ENCODE results near the gene STX12. TPM values are rescaled to one million over a fixed set of nuclear protein-coding genes. Genes with fewer than 3 reads are reported as not detected.

Gene STX12
- total and polyA plus RNA-seq, 2 of the 4 experiments (the other 2 are of a cell fraction), result 28.6 to 54.8 TPM

GRCh38 chr1:27785781-27786455, 12.9 kb downstream of the STX12 start:
- Histone ChIP-seq H4K5ac (ENCODE audit: low read depth, low read length) (no peak overlapping the region), H3K9me3 (ENCODE audit: control insufficient read depth, insufficient read depth, low read length) (0 out of 2 replicates have a peak, but pooled peaks cover 2% of the 10 kb centered on the region), H3K4me1 (ENCODE audit: control insufficient read depth, insufficient read depth, low read length) (peaks cover 5% of the 10 kb centered on the region), H4K20me1 (ENCODE audit: insufficient read depth, low read length) (peaks cover 30% of the 10 kb centered on the region), H3K14ac (replicated peaks; ENCODE audit: low read depth, low read length) (peak overlapping the region; percentile 67), H3K27me3 (ENCODE audit: control insufficient read depth, insufficient read depth, low read length) (no peaks in the 10 kb centered on the region), H2AK9ac (replicated peaks; ENCODE audit: low read depth, low read length, poor library complexity) (no peak overlapping the region), H3K4me2 (ENCODE audit: low read depth, low read length) (no peak overlapping the region), H3K4me3 (ENCODE audit: insufficient read depth, low read depth, low read length) (no peak overlapping the region), H2BK15ac (ENCODE audit: low read depth, low read length) (no peak overlapping the region), H3K4ac (ENCODE audit: low read depth, low read length) (peak overlapping the region; percentile 67; the same call in 1 of the 2 replicates), H2AK5ac (ENCODE audit: low read depth, low read length) (peak overlapping the region; percentile 62; the same call in 1 of the 2 replicates), H4K91ac (ENCODE audit: insufficient read depth, low read depth, low read length) (no peak overlapping the region), H3K27ac (ENCODE audit: insufficient read depth, low read length) (no peak overlapping the region), H3K18ac (ENCODE audit: low read depth, low read length) (peak overlapping the region; percentile 44; the same call in 1 of the 2 replicates), H3K23ac (ENCODE audit: low read depth, low read length) (no peak overlapping the region), H3K36me3 (ENCODE audit: control insufficient read depth, insufficient read depth, low read length) (peaks cover 14% of the 10 kb centered on the region), H4K8ac (ENCODE audit: low read depth in 2 of 2, low read length in 2 of 2) (peak overlapping the region in 1 of 2 experiments; percentile 66; a peak in 2 of 4 replicates), H3K56ac (ENCODE audit: extremely low read depth, insufficient read depth, low read length) (no peak overlapping the region), H2BK5ac (ENCODE audit: low read depth, low read length, poor library complexity, severe bottlenecking) (peak overlapping the region; percentile 65), H3K79me1 (ENCODE audit: low read depth in 1 of 2, low read length in 2 of 2) (peaks cover 20 to 75% of the 10 kb centered on the region in 2 experiments), H3K9ac (ENCODE audit: low read depth, low read length) (no peak overlapping the region), H2AFZ (replicated peaks; ENCODE audit: low read length, poor library complexity) (peak overlapping the region; percentile 65), H3K9me1 (ENCODE audit: insufficient read depth, low read length) (peaks cover 17% of the 10 kb centered on the region), H2BK120ac (ENCODE audit: low read depth, low read length) (no peak overlapping the region), H2BK20ac (ENCODE audit: low read depth, low read length) (no peak overlapping the region)
- in situ Hi-C loops (cut with MboI; ENCODE audit: low sequenced_read_pairs), result no loop called here
- peak; percentile 29 for DNase-seq
- ChIA-PET POLR2A (ENCODE audit: unreplicated experiment) (no interaction called here), CTCF (interaction anchor here (1.5 kb wide), 1 partner anchor 60 kb away, joined by 5 read pairs; the partner anchor contains the start of gene FAM76A)
- TF ChIP-seq ELK1 (IDR thresholded peaks at IDR 0.05; ENCODE audit: borderline replicate concordance, low read depth, low read length) (no peak), RFX5 (IDR thresholded peaks at IDR 0.05; ENCODE audit: low read depth, low read length) (no peak), RAD21 (IDR thresholded peaks at IDR 0.05; ENCODE audit: low read length) (no peak), SMC3 (IDR thresholded peaks at IDR 0.05; ENCODE audit: low read depth, low read length) (no peak), CHD1 (IDR thresholded peaks at IDR 0.05; ENCODE audit: low read depth, low read length) (no peak), RCOR1 (IDR thresholded peaks at IDR 0.05; ENCODE audit: insufficient replicate concordance, low read length) (no peak), POLR2A (IDR thresholded peaks at IDR 0.05; ENCODE audit: low read depth, low read length) (no peak), BHLHE40 (IDR thresholded peaks at IDR 0.05; ENCODE audit: low read depth, low read length) (no peak), NFE2L2 (IDR thresholded peaks at IDR 0.05; ENCODE audit: low read depth, low read length) (no peak), MXI1 (IDR thresholded peaks at IDR 0.05; ENCODE audit: borderline replicate concordance, low read depth, low read length) (no peak)
- TF ChIP-seq, protein P1, sequence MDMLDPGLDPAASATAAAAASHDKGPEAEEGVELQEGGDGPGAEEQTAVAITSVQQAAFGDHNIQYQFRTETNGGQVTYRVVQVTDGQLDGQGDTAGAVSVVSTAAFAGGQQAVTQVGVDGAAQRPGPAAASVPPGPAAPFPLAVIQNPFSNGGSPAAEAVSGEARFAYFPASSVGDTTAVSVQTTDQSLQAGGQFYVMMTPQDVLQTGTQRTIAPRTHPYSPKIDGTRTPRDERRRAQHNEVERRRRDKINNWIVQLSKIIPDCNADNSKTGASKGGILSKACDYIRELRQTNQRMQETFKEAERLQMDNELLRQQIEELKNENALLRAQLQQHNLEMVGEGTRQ (IDR thresholded peaks at IDR 0.05; ENCODE audit: low read depth, low read length), result no peak
- TF ChIP-seq, protein P2, sequence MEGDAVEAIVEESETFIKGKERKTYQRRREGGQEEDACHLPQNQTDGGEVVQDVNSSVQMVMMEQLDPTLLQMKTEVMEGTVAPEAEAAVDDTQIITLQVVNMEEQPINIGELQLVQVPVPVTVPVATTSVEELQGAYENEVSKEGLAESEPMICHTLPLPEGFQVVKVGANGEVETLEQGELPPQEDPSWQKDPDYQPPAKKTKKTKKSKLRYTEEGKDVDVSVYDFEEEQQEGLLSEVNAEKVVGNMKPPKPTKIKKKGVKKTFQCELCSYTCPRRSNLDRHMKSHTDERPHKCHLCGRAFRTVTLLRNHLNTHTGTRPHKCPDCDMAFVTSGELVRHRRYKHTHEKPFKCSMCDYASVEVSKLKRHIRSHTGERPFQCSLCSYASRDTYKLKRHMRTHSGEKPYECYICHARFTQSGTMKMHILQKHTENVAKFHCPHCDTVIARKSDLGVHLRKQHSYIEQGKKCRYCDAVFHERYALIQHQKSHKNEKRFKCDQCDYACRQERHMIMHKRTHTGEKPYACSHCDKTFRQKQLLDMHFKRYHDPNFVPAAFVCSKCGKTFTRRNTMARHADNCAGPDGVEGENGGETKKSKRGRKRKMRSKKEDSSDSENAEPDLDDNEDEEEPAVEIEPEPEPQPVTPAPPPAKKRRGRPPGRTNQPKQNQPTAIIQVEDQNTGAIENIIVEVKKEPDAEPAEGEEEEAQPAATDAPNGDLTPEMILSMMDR (conservative IDR thresholded peaks at IDR 0.05; ENCODE audit: low read depth, low read length), result no peak
- dilution Hi-C loops (cut with HindIII; ENCODE audit: low sequenced_read_pairs, unreplicated experiment), result no loop called here
- intact Hi-C loops (cut with micrococcal nuclease), result no loop called here
- ATAC-seq (ENCODE audit: low read depth), result peak; percentile 69
- BruUV-seq (replicated peaks), result no TSS peak

All from IMR-90 (cell line).